ENCODE measurements around the gene TSPAN4.

Gene TSPAN4

GRCh38 chr11:914747-915501 is 72.3 kb downstream of the TSPAN4 start:
- DNase-seq, result no peak

Data from NCI-H2107 (cell line).